Stimulated activated naive CD8-positive, alpha-beta T cell treated with anti-CD3 and anti-CD28 coated beads, Interleukin-15, Interleukin-2, amounts not matched to agents 100 ng/mL and 50 ng/mL, for 24 hours (primary cell): ENCODE measurements around the gene LRFN4.

Experiments
- H3K27ac Mint-ChIP-seq: one replicate; pipeline ENCODE4 v1.8.0; 2021; ENCODE audit warnings: mild to moderate bottlenecking, mixed read lengths
- H3K27me3 Mint-ChIP-seq: one replicate; pipeline ENCODE4 v1.8.0; 2021; ENCODE audit warnings: mixed read lengths
- H3K36me3 Mint-ChIP-seq: one replicate; pipeline ENCODE4 v1.8.0; 2021; ENCODE audit warnings: low read depth, mixed read lengths
- H3K4me1 Mint-ChIP-seq: one replicate; pipeline ENCODE4 v1.8.0; 2021; ENCODE audit warnings: low read depth, mixed read lengths
- H3K4me3 Mint-ChIP-seq: one replicate; pipeline ENCODE4 v1.8.0; 2021; ENCODE audit warnings: mild to moderate bottlenecking, mixed read lengths
- H3K9me3 Mint-ChIP-seq: one replicate; pipeline ENCODE4 v1.8.0; 2021; ENCODE audit warnings: mixed read lengths

The LRFN4 gene

DNA sequence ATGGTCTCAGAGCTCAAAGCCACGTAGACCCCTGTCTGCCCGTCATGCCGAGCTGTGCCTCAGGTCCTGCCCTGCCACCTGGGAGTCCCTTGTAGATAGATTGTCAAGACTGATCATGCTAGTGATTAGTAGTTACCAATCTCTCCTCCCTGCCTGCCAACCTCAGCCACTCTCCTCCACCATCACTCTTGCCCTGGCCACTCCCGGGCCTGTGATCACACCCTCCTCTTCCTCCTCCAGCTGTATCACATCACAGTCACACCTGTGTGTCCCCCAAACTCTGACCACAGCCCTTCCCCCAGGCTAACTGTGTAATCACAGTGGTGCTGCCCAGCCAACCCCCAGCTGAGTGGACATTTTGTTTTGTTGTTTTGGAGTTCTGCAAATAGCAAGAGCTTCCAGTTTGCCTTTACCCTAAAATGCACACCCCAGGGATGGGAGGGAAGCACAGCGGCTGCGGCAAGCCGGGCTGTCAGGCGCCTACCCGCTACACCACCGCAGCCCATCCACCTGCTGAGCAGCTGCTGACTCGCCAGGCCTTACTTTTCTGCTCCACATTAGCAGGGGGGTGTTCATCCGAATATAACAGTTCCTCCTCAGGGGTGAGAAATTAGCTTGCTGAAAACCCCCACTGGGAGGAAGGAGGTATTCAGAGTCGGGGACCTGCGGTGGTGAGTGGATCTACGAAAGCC, 45.8 kb downstream of the LRFN4 start:
- no peaks in the 10 kb centered on the region for H3K27me3 Mint-ChIP-seq
- H3K36me3 Mint-ChIP-seq = no peaks in the 10 kb centered on the region
- H3K4me1 Mint-ChIP-seq = no peaks in the 10 kb centered on the region
- H3K9me3 Mint-ChIP-seq = no peaks in the 10 kb centered on the region
- no peak overlapping the region for H3K4me3 Mint-ChIP-seq
- H3K27ac Mint-ChIP-seq = no peak overlapping the region

DNA sequence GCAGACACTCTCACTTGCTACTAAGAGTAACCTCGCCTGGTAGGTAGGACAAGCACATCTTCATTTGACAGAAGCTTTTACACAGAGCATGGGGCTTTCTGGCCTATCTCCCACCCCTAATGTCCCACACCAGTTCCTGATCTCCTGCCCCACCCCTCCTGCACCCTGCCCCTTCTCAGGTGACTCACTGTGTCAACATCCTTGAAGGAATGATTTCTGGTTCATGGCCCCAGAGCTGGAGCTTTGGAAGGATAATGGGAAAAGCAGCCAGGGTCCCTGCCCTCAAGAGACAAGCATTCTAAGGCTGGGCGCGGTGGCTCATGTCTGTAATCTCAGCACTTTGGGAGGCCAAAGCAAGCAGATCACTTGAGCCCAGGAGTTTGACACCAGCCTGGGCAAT, 47.2 kb downstream of the LRFN4 start:
- Mint-ChIP-seq H3K27ac (no peak overlapping the region), H3K27me3 (no peaks in the 10 kb centered on the region), H3K4me3 (no peak overlapping the region), H3K9me3 (no peaks in the 10 kb centered on the region), H3K4me1 (no peaks in the 10 kb centered on the region), H3K36me3 (no peaks in the 10 kb centered on the region)

GRCh38 chr11:66904561-66904960, 47.7 kb downstream of the LRFN4 start:
- Mint-ChIP-seq H3K4me3 (no peak overlapping the region), H3K9me3 (no peaks in the 10 kb centered on the region), H3K36me3 (no peaks in the 10 kb centered on the region), H3K27me3 (no peaks in the 10 kb centered on the region), H3K27ac (no peak overlapping the region), H3K4me1 (no peaks in the 10 kb centered on the region)

- H3K4me3 Mint-ChIP-seq = no peak overlapping the region
- H3K27me3 Mint-ChIP-seq = no peaks in the 10 kb centered on the region
- no peaks in the 10 kb centered on the region for H3K9me3 Mint-ChIP-seq
- no peaks in the 10 kb centered on the region for H3K4me1 Mint-ChIP-seq
- no peaks in the 10 kb centered on the region for H3K36me3 Mint-ChIP-seq
- H3K27ac Mint-ChIP-seq = no peak overlapping the region
Observed at GRCh38 chr11:66904981-66905521, 48.2 kb downstream of the LRFN4 start.

GRCh38 chr11:66905631-66906030, 48.8 kb downstream of the LRFN4 start:
- no peak overlapping the region for H3K27ac Mint-ChIP-seq
- no peaks in the 10 kb centered on the region for H3K9me3 Mint-ChIP-seq
- H3K36me3 Mint-ChIP-seq = no peaks in the 10 kb centered on the region
- H3K4me1 Mint-ChIP-seq = no peaks in the 10 kb centered on the region
- H3K4me3 Mint-ChIP-seq = no peak overlapping the region
- no peaks in the 10 kb centered on the region for H3K27me3 Mint-ChIP-seq

- H3K4me3 Mint-ChIP-seq = no peak overlapping the region
- H3K27me3 Mint-ChIP-seq = no peaks in the 10 kb centered on the region
- no peaks in the 10 kb centered on the region for H3K4me1 Mint-ChIP-seq
- H3K27ac Mint-ChIP-seq = no peak overlapping the region
- no peaks in the 10 kb centered on the region for H3K36me3 Mint-ChIP-seq
- no peaks in the 10 kb centered on the region for H3K9me3 Mint-ChIP-seq
Observed at GRCh38 chr11:66906061-66906733, 49.3 kb downstream of the LRFN4 start.

- H3K4me1 Mint-ChIP-seq = no peaks in the 10 kb centered on the region
- H3K27me3 Mint-ChIP-seq = no peaks in the 10 kb centered on the region
- H3K4me3 Mint-ChIP-seq = no peak overlapping the region
- no peaks in the 10 kb centered on the region for H3K36me3 Mint-ChIP-seq
- no peak overlapping the region for H3K27ac Mint-ChIP-seq
- H3K9me3 Mint-ChIP-seq = no peaks in the 10 kb centered on the region
Observed at GRCh38 chr11:66907751-66908630, 51.1 kb downstream of the LRFN4 start.

- H3K36me3 Mint-ChIP-seq = no peaks in the 10 kb centered on the region
- no peaks in the 10 kb centered on the region for H3K27me3 Mint-ChIP-seq
- H3K4me3 Mint-ChIP-seq = no peak overlapping the region
- H3K27ac Mint-ChIP-seq = no peak overlapping the region
- H3K4me1 Mint-ChIP-seq = no peaks in the 10 kb centered on the region
- no peaks in the 10 kb centered on the region for H3K9me3 Mint-ChIP-seq
Observed at GRCh38 chr11:66909181-66909580, 52.3 kb downstream of the LRFN4 start.

GRCh38 chr11:66910016-66910415, 53.2 kb downstream of the LRFN4 start:
- Mint-ChIP-seq H3K4me3 (no peak overlapping the region), H3K36me3 (no peaks in the 10 kb centered on the region), H3K4me1 (no peaks in the 10 kb centered on the region), H3K27me3 (no peaks in the 10 kb centered on the region), H3K27ac (no peak overlapping the region), H3K9me3 (no peaks in the 10 kb centered on the region)
